Measurements from ENCODE around the gene PLCG2.

Gene PLCG2

DNA sequence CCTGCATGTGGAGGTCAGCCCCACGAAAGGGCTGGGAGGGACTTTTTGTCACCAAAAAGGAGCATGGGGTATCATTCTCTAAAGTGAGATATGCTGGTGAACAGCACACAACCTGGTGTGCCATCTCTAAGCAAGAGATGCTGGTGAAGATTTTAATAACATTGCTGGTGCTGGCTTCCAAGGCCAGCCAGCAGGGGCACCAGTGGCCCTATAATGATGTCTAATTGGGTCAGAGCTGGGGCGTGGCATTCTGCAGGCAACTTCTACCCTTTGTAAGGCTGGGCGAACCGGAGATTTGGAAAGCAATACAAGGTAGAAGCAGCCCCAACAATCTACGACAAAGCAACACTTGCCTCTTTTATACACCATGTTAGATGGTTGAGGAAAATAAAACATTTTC is 215.4 kb downstream of the PLCG2 start:
- TF ChIP-seq TEAD4 (IDR thresholded peaks at IDR 0.05), result no peak
- no peak for TF ChIP-seq YY1 (IDR thresholded peaks at IDR 0.05; ENCODE audit: low read depth)
- TF ChIP-seq ZBTB7A (IDR thresholded peaks at IDR 0.05; ENCODE audit: low read depth), result no peak
- peak; percentile 34 for TF ChIP-seq RAD21 (IDR thresholded peaks at IDR 0.05; ENCODE audit: low read depth)
- TF ChIP-seq, protein P1, sequence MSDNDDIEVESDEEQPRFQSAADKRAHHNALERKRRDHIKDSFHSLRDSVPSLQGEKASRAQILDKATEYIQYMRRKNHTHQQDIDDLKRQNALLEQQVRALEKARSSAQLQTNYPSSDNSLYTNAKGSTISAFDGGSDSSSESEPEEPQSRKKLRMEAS (IDR thresholded peaks at IDR 0.05), result no peak

DNA sequence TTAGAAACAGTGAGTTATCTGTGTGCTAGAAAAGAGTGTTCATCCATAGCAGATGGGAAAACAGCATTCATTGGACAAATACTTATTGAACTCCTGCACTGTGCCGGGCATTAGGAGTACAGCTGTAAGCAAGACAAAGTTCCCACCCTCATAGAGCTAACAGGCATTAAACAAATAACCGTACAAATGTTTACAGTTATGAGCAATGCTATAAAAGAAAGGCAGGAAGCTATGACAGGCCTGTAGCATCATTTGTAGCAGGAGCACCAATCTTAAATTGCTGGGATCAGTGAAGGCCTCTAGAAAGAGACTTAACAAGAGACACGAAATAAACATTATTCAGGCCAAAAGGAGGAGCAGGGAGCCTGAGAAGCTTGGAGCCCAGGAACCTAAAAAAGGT is 216.6 kb downstream of the PLCG2 start:
- TF ChIP-seq, protein P2, sequence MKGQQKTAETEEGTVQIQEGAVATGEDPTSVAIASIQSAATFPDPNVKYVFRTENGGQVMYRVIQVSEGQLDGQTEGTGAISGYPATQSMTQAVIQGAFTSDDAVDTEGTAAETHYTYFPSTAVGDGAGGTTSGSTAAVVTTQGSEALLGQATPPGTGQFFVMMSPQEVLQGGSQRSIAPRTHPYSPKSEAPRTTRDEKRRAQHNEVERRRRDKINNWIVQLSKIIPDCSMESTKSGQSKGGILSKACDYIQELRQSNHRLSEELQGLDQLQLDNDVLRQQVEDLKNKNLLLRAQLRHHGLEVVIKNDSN (IDR thresholded peaks at IDR 0.05), result no peak
- TF ChIP-seq RAD21 (IDR thresholded peaks at IDR 0.05; ENCODE audit: low read depth) (no peak), YY1 (IDR thresholded peaks at IDR 0.05; ENCODE audit: low read depth) (no peak), FOXM1 (IDR thresholded peaks at IDR 0.05; ENCODE audit: borderline replicate concordance, low read depth) (no peak), ZBTB7A (IDR thresholded peaks at IDR 0.05; ENCODE audit: low read depth) (no peak)

DNA sequence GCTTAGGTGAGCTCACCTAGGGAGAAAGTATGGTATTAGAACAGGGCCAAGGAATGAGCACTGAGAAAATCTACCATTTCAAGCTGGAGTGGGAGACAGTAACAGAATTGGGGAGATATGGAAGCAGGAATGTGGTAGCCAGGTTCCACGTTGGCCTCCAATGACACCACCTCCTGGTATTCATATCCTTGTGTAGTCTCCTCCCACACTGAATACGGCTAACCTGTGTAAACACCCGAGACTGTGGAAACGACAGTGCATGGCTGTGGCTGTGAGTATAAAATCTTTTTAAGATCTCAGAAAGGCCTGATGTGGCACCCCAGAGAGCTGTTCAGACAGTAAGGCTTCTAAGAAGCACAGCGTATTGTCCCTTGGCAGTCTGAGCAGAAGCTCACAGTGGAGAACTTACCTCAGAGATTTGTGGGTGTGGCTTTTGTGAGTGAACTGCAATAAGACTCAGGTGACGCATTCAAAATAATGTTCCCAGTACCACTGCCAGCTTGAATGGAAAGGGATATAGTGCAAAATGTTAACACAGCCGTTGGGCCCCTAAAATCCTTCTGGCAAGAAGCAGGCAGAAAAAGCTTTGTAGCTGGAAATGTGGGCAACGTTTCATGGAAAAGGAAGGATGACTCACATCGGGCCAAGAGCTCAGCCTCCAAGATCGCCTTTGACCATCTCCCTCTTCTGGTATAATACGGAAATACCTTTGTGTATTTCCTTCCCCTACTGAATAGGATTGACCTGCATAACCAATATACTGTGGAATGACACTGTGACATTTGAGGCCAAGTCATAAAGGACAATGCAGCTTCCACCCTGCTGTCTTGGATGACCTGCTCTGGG is 217.8 kb downstream of the PLCG2 start:
- TF ChIP-seq RAD21 (IDR thresholded peaks at IDR 0.05; ENCODE audit: low read depth), result no peak; the same call in 1 of the 2 replicates

DNA sequence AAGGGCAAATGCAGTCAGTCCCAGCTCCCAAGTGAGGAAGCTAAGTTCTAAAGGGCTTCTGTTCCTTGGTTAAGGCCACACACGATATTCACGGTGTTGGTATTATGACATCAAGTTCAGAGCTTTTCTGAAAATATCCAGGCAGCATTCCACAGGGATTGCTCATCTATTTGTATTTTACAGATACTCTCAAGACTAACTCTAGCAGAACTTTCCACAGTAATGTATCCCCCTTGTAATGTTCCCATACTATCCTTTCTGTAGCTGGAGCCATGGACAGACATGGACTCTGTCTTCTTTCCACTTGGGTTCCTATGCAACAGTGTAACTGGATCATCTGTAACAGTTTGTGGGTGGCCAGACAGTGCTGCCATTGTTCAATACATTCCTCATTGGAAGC is 218.6 kb downstream of the PLCG2 start:
- no peak for TF ChIP-seq FOXM1 (IDR thresholded peaks at IDR 0.05; ENCODE audit: borderline replicate concordance, low read depth)
- no peak for TF ChIP-seq YY1 (IDR thresholded peaks at IDR 0.05; ENCODE audit: low read depth)
- no peak for TF ChIP-seq TAF1 (IDR thresholded peaks at IDR 0.05; ENCODE audit: low read depth)

DNA sequence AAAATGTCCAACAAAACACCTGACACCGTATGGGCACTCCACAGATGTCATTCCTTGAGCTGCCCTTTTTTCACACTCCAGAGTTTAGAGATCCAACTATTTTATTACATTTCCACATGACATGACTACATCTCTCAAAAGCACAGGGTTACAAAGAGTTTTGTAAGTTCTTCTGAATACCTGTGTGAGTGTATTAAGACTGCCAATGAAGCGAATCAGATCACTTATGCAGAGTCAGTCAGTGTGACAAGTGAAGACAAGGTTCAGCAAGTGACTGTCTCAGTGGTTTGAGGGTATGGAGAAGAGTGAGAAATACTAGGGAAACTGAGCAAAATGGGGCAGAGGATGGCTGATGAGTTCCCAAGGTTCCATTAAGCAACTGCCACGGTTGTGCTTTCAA is 223.7 kb downstream of the PLCG2 start:
- TF ChIP-seq, protein P3, sequence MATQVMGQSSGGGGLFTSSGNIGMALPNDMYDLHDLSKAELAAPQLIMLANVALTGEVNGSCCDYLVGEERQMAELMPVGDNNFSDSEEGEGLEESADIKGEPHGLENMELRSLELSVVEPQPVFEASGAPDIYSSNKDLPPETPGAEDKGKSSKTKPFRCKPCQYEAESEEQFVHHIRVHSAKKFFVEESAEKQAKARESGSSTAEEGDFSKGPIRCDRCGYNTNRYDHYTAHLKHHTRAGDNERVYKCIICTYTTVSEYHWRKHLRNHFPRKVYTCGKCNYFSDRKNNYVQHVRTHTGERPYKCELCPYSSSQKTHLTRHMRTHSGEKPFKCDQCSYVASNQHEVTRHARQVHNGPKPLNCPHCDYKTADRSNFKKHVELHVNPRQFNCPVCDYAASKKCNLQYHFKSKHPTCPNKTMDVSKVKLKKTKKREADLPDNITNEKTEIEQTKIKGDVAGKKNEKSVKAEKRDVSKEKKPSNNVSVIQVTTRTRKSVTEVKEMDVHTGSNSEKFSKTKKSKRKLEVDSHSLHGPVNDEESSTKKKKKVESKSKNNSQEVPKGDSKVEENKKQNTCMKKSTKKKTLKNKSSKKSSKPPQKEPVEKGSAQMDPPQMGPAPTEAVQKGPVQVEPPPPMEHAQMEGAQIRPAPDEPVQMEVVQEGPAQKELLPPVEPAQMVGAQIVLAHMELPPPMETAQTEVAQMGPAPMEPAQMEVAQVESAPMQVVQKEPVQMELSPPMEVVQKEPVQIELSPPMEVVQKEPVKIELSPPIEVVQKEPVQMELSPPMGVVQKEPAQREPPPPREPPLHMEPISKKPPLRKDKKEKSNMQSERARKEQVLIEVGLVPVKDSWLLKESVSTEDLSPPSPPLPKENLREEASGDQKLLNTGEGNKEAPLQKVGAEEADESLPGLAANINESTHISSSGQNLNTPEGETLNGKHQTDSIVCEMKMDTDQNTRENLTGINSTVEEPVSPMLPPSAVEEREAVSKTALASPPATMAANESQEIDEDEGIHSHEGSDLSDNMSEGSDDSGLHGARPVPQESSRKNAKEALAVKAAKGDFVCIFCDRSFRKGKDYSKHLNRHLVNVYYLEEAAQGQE (IDR thresholded peaks at IDR 0.05; ENCODE audit: low read depth), result no peak
- TF ChIP-seq CREB1 (IDR thresholded peaks at IDR 0.05; ENCODE audit: low read depth) (no peak), RAD21 (IDR thresholded peaks at IDR 0.05; ENCODE audit: low read depth) (no peak), EP300 (IDR thresholded peaks at IDR 0.05; ENCODE audit: borderline replicate concordance) (no peak)
- TF ChIP-seq, protein P2 (IDR thresholded peaks at IDR 0.05), result no peak

DNA sequence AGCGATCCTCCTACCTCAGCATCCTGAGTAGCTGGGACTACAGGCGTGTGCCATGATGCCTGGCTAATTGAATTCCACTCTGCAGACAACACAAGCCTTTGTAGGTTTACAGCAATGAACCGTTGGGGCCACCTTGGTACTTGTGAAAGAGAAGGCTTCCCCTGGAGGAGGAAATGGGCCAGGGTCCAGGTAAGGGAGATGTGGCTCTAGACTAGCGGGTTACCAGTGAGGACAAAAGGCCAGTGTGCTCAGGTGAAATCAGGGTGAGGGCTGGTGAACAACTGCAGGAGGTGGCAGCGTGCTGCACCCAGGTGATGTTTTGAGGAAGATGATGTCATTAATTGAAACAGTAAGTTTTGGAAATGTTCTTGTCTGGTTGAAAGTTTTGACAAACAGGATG is 225.5 kb downstream of the PLCG2 start:
- TF ChIP-seq, protein P3 (IDR thresholded peaks at IDR 0.05; ENCODE audit: low read depth), result no peak
- TF ChIP-seq FOXM1 (IDR thresholded peaks at IDR 0.05; ENCODE audit: borderline replicate concordance, low read depth) (no peak), TCF12 (IDR thresholded peaks at IDR 0.05; ENCODE audit: low read depth) (no peak), NFIC (IDR thresholded peaks at IDR 0.05) (no peak), CREB1 (IDR thresholded peaks at IDR 0.05; ENCODE audit: low read depth) (no peak)

DNA sequence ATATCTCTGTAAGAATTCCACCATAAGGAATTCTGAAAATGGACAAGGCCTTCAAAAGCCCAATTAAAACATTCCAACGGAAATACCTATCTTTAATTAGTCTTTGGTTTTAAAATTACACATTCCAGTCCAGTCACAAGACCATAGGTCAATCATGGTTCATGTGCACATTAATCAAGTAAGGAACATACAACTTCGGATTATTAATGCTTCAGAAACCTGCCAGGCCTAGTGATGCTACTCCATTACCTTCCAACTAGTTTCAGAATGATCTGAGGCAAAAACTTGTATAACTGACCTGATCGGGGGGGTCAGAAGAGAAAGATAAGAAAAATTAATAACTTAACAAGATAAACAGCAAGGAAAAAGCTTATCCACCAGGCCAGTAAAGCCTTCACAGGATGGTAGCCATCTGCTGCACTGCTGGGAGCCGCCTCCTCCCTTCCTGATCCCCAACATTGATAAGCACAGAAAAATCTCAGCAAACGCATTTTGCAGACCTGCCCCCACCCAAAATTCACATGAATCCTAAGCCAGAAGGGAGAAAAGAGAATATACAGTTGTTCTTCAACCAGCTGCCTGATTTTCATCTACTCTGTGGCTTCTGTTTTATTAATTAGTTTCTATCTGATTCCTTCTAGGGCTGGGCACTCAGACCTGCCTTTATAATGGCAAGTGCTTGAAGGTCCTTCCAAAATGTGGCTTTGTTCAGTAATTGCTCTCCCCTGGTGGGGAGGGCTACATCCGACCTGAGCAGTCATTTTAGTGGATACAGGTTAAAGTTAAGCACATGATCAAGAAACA is 226.1 kb downstream of the PLCG2 start:
- no peak for TF ChIP-seq TAF1 (IDR thresholded peaks at IDR 0.05; ENCODE audit: low read depth)
- no peak for TF ChIP-seq CEBPB (IDR thresholded peaks at IDR 0.05)
- no peak for TF ChIP-seq RAD21 (IDR thresholded peaks at IDR 0.05; ENCODE audit: low read depth)
- TF ChIP-seq, protein P1 (IDR thresholded peaks at IDR 0.05), result no peak
- TF ChIP-seq, protein P2 (IDR thresholded peaks at IDR 0.05), result no peak
- no peak for TF ChIP-seq ZBTB7A (IDR thresholded peaks at IDR 0.05; ENCODE audit: low read depth)
- TF ChIP-seq, protein P3 (IDR thresholded peaks at IDR 0.05; ENCODE audit: low read depth), result no peak
- no peak for TF ChIP-seq YY1 (IDR thresholded peaks at IDR 0.05; ENCODE audit: low read depth)
- TF ChIP-seq CREB1 (IDR thresholded peaks at IDR 0.05; ENCODE audit: low read depth), result no peak
- TF ChIP-seq TEAD4 (IDR thresholded peaks at IDR 0.05), result no peak
- no peak for TF ChIP-seq FOXM1 (IDR thresholded peaks at IDR 0.05; ENCODE audit: borderline replicate concordance, low read depth)
- no peak for TF ChIP-seq TCF12 (IDR thresholded peaks at IDR 0.05; ENCODE audit: low read depth)
- TF ChIP-seq EGR1 (IDR thresholded peaks at IDR 0.05), result no peak
- TF ChIP-seq NFIC (IDR thresholded peaks at IDR 0.05), result no peak
- no peak for TF ChIP-seq EP300 (IDR thresholded peaks at IDR 0.05; ENCODE audit: borderline replicate concordance)
